Anterior cingulate cortex (tissue), 58 donors: ENCODE data around the gene PVRIG.
"Not testable (repeated sequence)": the region's sequence is repeated elsewhere in the genome, so short reads cannot be mapped to it uniquely, and the experiment has no call there.

ENCODE experiments used
- DNase-seq, 58 donors: peaks; one replicate each; lab custom pipeline; 2025; lab: John Stamatoyannopoulos, UW

PVRIG gene

DNA sequence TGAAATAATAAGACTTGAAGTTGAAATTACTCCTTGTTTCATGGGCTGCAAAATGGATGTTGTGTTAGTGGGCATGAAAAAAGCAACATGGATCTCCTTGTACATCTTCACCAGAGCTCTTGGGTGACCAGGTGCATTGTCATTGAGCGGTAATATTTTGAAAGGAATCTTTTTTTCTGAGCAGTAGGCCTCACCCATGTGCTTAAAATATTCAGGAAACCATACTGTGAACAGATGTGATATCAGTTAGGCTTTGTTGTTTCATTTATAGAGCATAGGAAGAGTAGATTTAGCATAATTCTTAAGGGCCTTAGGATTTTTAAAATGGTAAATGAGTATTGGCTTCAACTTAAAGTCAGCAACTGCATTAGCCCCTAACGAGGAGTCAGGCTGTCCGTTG is 26.8 kb upstream of the PVRIG start:
- no peak for DNase-seq

DNA sequence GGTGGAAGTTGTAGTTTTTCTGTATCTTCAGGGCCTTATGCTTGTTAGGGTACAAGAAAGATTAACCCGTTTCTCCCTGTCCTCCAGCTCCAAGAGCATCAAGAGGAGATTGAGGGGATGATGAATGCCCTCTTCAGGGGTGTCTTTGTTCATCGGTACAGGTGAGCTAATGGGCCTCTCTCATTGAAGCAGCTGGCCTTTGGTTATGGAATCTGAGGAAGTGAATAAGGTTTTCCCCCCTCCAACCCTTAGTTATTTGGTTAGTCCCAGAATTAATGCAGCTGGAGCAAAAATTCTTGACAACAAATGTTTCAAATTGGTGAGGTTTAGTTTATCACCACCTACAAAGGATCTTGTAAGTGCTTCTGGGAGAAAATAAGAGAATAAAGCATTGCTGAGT is 24.5 kb upstream of the PVRIG start:
- DNase-seq, result no peak

DNA sequence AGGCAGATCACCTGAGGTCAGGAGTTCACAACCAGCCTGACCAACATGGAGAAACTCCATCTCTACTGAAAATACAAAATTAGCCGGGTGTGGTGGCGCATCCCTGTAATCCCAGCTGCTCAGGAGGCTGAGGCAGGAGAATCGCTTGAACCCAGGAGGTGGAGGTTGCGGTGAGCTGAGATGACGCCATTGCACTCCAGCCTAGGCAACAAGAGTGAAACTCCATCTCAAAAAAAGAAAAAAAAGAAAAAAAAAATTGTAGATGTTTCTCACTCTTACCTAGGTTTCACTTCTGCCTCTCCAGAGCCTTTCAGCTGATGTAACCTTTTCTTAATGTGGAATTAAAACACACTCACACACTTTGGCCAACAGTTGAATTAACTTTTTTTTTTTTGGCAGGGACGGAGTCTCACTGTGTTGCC is 23.8 kb upstream of the PVRIG start:
- not testable (repeated sequence) for DNase-seq

DNA sequence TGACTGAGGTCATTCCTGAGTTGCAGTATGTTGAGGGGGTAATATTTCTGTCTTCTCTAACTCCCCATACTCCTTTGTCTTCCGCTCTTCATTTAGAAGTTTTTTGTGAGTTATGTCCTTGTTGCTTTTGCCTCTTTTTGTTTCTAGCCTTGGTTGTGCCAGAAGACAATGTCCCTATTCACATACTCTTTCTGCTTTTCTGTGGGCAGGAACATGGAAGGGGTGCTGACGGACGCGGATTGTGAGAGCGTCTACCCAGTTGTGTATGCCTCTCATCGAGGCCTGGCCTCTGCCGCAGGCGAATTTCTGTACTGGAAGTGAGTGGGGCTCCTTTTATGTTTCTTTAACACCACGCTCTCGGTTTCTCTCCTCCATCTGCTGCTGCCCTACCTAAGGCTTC is 21.5 kb upstream of the PVRIG start:
- no peak for DNase-seq

DNA sequence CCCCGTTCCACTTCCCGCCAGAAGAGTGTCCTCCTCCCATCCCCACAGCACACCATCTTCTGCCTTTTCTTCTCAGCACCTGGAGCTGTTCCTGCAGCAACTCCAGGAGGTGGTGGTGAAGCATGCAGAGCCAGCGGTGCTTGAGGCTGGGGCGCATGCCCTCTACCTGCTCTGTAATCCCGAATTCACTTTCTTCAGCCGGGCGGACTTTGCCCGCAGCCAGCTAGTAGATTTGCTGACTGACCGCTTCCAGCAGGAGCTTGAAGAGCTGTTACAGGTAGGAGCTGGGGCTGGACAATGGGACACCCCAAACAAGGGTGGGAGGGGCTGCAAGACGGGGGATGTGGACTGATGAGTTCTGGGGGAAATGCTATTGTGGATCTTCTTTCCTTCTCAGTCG is 19.1 kb upstream of the PVRIG start:
- DNase-seq, result no peak

DNA sequence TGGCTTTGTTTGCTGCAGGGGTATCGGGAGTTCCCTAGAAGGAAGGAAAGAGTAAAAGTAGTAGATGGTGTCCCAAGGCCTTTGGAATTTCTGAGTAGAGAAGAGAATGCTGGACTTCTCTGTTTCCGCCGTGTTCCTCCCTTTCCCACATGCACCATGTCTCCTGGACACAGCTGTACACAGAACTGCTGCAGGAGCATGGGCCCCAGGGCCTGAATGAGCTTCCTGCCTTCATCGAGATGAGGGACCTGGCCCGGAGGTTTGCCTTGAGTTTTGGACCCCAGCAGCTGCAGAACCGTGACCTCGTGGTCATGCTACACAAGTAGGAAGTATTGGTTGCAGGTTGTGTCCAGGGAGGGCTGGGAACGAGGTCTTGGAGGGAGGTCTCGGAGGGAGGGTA is 15.3 kb upstream of the PVRIG start:
- DNase-seq, result no peak

- DNase-seq, result no peak
Measured at GRCh38 chr7:100208911-100209408, 10.8 kb upstream of the PVRIG start.

DNA sequence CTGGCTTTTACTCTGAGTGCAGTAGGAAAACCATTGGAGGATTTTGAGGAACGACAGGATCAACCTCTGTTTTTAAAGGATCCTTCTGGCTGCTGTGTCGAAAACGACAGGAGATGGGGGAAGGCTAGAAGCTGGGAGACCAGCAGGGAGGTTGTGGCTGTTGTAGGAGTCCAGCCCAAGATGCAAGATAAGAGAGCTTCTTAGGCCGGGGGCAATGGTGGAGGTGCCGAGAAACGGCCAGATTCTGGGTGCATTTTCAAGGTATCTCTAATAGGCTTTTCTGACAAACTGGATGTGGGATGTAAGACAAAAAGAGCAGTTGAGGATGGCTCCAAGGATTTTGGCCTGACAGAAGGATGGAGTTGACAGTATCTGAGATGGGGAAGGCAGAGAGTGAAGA is 10.3 kb upstream of the PVRIG start:
- no peak for DNase-seq

DNA sequence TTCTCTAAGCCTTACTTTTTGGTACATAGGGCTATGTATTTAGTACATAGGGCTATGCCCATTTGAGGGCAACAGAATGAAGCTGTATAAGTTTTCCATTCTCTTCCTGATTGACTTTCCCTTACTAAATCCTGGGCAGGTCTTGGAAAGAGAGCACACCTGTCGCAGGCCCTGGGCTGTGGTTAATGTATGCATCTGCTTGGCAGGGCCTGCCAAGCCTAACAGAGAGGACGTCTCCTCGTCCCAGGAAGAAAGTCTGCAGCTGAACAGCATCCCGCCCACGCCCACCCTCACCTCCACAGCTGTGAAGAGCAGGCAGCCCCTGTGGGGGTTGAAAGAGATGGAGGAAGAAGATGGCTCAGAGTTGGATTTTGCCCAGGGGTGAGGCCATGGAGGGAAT is 8.9 kb upstream of the PVRIG start:
- no peak for DNase-seq

GRCh38 chr7:100211342-100211780 is 8.4 kb upstream of the PVRIG start:
- no peak for DNase-seq

DNA sequence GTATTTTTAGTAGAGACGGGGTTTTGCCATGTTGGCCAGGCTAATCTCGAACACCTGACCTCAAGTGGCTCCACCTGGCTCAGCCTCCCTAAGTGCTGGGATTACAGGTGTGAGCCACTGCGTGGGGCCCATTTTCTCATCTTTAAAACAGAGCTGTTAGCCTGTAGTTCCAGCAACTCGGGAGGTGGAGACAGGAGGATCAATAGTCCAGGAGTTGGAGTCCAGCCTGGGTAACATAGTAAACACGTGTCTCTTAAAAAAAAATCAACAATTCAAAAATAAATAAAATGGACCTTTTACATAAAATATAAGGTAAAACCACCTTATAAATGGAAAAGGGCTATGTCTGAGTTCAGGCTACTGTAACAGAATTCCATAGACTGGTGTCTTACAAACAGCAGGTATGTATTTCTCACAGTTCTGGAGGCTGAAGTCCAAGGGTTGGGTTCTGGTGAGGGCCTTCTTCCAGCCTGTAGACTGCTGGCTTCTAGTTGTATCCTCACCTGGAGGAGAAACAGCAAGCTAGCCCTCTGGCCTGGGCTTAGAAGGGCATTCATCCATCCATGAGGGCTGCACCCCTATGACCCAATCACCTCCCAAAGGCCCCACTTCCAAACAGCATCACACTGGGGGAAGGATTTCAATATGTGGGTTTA is 7.0 kb upstream of the PVRIG start:
- no peak for DNase-seq

DNA sequence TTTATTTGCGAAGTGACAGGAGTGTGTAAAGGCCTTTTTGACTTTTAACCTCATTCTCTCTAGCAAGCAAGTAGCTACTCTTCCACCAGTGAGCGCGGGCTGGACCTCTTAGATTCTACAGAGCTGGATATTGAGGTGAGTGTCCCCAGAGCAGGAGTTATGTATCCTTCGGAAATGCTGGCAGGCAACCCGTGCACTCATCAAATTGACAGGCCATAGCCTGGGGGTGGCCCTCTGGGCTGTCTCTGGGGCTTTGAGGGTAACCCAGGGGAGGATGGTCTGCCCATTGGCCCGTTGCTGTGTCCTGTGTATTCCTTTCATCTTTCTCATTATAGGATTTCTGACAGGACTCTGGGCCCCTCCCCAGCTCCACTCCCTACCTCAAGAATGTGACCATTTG is 6.1 kb upstream of the PVRIG start:
- no peak for DNase-seq

DNA sequence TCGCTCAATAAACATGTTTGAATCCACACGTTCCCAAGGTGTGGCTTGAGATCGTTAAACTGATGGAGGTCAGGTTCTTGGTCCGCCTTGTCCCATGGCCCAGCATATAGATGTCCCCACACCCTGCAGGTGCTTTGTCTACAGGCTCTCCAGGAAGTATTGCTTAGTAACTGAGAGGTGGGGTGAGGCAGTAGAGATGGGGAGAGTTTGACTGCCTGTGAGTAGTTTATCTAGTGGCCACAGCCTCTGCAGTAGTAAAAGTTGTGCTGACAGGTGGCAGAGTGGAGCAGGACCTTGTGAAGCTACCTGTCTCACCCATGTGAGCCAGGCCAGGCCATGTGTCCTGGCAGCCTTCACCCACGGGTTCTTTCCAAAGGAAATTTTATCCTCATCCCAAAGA is 5.4 kb upstream of the PVRIG start:
- DNase-seq, result not testable (repeated sequence)

- peak in 26 of 58 donors; percentile 8 to 50 (median 19) for DNase-seq
Measured at GRCh38 chr7:100215895-100216294, 3.9 kb upstream of the PVRIG start.

DNA sequence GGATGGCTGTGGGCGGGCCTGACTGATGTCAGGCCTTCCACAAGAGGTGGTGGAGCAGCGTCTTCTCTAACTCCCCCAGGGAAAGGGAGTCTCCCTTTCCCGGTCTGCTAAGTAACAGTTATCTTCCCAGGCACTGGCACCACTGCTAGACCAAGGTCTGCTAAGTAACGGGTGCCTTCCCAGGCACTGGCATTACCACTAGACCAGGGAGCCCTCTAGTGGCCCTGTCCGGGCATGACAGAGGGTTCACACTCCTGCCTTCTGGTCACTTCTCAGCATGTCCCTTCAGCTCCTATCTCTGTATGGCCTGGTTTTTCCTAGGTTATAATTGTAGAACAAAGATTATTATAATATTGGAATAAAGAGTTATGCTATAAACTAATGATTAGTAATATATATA is 1.8 kb upstream of the PVRIG start:
- DNase-seq, result peak in 55 of 58 donors; percentile 7 to 94 (median 65)

DNA sequence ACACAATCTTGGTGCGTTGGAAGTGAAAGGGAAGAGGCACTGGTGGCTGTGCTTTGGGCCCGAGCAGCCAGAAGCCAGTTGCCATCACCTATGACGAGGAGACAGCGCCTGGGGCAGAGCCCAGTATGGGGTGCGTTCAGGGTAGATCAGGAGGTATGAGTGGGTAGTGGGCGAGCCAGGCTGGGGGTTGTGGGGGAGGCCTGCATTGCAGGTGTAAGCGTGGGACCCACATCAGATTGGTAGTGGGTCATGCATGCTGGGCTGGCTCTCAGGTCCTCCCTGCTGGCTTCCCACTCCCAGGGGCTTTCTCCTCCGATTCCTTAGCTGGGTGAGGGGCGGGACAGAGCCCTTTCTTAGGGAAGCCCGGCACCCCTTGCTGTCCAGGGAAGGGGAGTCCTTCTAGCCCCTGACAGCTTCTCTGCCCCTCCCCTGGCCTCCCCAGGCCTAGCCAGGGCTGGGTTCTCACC is 445 bp upstream of the PVRIG start:
- DNase-seq, result no peak

DNA sequence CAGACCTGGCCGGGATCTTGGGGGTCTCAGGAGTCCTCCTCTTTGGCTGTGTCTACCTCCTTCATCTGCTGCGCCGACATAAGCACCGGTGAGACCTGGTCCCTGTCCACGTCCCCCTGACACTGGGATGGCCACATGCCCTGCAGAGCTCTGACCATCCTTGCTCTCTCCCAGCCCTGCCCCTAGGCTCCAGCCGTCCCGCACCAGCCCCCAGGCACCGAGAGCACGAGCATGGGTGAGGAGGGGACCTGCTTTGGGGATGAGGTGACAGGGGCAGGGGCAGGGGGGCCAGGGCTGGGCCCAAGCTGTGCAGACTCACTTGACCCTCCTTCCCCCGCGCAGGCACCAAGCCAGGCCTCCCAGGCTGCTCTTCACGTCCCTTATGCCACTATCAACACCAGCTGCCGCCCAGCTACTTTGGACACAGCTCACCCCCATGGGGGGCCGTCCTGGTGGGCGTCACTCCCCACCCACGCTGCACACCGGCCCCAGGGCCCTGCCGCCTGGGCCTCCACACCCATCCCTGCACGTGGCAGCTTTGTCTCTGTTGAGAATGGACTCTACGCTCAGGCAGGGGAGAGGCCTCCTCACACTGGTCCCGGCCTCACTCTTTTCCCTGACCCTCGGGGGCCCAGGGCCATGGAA is 959 bp downstream of the PVRIG start:
- no peak for DNase-seq

- no peak for DNase-seq
Measured at GRCh38 chr7:100221231-100221718, 1.5 kb downstream of the PVRIG start.

- no peak for DNase-seq
Measured at GRCh38 chr7:100221767-100222444, 2.2 kb downstream of the PVRIG start.

GRCh38 chr7:100222445-100223132 is 2.8 kb downstream of the PVRIG start:
- DNase-seq, result no peak
